Measurements from ENCODE around the gene PZP.

DNA sequence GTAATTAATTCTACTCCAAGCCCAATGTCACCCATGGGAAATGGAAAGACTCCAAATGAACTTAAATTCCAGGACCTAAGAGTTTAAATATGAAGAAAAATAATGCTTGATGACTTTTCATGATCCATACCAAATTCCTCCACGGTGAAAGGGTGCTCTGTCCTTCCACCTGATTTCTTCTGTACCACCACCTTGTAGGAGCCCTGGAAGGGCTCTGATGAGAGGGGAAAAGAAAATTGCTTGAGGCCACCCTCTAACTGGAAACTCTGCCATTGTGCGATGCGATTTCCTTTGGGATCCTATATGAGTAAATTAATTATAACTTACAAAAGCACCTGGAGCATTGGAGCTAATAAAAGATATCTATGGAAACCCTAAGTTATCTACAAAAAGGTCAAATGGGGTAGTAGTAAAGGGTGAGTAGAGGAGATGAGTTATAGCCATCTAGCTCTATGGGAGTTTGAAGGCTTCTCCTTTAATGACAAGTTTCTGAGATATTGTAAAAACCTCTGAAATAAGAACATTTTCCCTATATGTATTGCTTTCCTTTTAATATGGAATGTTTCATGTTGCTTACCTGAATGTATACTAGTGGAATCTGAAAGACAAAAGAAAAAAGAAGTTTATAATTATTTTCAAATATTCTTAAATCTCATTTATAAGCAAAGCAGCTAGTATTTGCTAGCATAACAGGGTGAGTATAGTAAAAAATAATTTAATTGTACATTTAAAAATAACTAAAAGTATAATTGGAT lies 98.3 kb downstream of the PZP start:
- TF ChIP-seq CTCF (IDR thresholded peaks at IDR 0.05 in 2 of 3, conservative IDR thresholded peaks at IDR 0.05 in 1 of 3; ENCODE audit: control insufficient read depth in 2 of 3, extremely low read depth in 1 of 3, insufficient read depth in 1 of 3, low read depth in 3 of 3, low read length in 3 of 3) (no peak), RCOR1 (conservative IDR thresholded peaks at IDR 0.05; ENCODE audit: low read depth, low read length) (no peak), ZNF592 (IDR thresholded peaks at IDR 0.05) (no peak), CREB1 (IDR thresholded peaks at IDR 0.05; ENCODE audit: low read depth) (no peak)
